Ascending aorta (tissue), 2 donors: ENCODE measurements around the gene PTPRK. TPM values are rescaled to one million over a fixed set of nuclear protein-coding genes. Genes with fewer than 3 reads are reported as not detected.

Source experiments
- DNase-seq, 2 donors: peaks; one replicate each; pipeline ENCODE4 v3.0.0-alpha.2; 2019; ENCODE audit warnings: low spot score in 2 of 2
- H3K27ac ChIP-seq, 2 donors: fragments of 200-600 bp; sonication (generic); one replicate each; pipeline ENCODE4 v1.5.1; 2016 to 2017; ENCODE audit warnings: mild to moderate bottlenecking in 1 of 2
- H3K27me3 ChIP-seq: fragments of 200-600 bp; sonication (generic); one replicate; pipeline ENCODE4 v1.5.1; 2017
- H3K36me3 ChIP-seq, 2 donors: fragments of 200-600 bp; sonication (generic); one replicate each; pipeline ENCODE4 v1.5.1; 2016
- H3K4me1 ChIP-seq, 2 donors: fragments of 200-600 bp; sonication (generic); one replicate each; pipeline ENCODE4 v1.5.1; 2016 to 2017; ENCODE audit warnings: mild to moderate bottlenecking in 1 of 2
- H3K4me3 ChIP-seq, 2 donors: fragments of 200-600 bp; sonication (generic); one replicate each; pipeline ENCODE4 v1.5.1; 2016 to 2017; ENCODE audit warnings: mild to moderate bottlenecking in 1 of 2
- H3K9me3 ChIP-seq, 2 donors: fragments of 200-600 bp; sonication (generic); one replicate each; pipeline ENCODE4 v1.5.1; 2016
- CTCF ChIP-seq, 3 experiments: fragments of 200-600 bp in 2 of 3; fragments of 450-650 bp in 1 of 3; sonication (generic) in 2 of 3; IDR thresholded peaks; one replicate each; pipeline ENCODE4 v1.5.1; 2016 to 2019; ENCODE audit warnings: antibody characterized with exemption in 3 of 3, mild to moderate bottlenecking in 1 of 3, moderate library complexity in 1 of 3
- intact Hi-C: fragments of 100-400 bp; cut with DNase I; formaldehyde crosslinking; loops from one replicate; pipeline ENCODE4 v1.15.1; 2023
- total RNA-seq: library from RNA; depleted of rRNA; stranded (reverse); fragments of >200 nt; gene quantifications from one replicate; pipeline ENCODE4 v1.1.0, GENCODE V29; 2016

Gene PTPRK
- total RNA-seq, 1 donor from 2014 or later, result 73.1 TPM

- DNase-seq, result no peak
- no peak overlapping the region for H3K27ac ChIP-seq
- no peaks in the 10 kb centered on the region for H3K9me3 ChIP-seq
- H3K4me1 ChIP-seq, result no peaks in the 10 kb centered on the region
- H3K27me3 ChIP-seq, result no peaks in the 10 kb centered on the region
- no peak for TF ChIP-seq CTCF (IDR thresholded peaks at IDR 0.05)
- intact Hi-C loops, result no loop called here
- H3K4me3 ChIP-seq, result no peak overlapping the region
- H3K36me3 ChIP-seq, result no peaks in the 10 kb centered on the region
Observed at GRCh38 chr6:128144320-128144719, 376.1 kb downstream of the PTPRK start.

DNA sequence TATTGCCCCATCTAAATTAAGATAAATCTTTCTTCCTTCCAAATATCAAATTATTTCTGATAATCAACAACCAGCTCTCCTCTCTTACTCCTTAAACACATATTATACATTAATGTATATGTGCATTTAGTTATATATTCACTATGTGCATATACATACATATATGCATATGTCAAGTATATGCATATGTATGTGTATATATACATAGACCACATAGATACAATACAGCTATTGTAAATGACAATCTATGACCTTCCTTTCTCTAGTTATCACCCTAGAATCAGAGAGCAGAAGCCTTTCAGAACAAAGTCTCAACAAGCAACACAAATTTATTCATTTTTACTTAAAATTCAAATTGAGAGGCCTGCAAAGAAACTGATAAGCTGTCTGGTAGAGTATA lies 378.5 kb downstream of the PTPRK start:
- no peak for DNase-seq
- Histone ChIP-seq H3K4me1 (no peaks in the 10 kb centered on the region), H3K4me3 (no peak overlapping the region), H3K27me3 (no peaks in the 10 kb centered on the region), H3K27ac (no peak overlapping the region), H3K9me3 (no peaks in the 10 kb centered on the region), H3K36me3 (no peaks in the 10 kb centered on the region)
- no peak for TF ChIP-seq CTCF (IDR thresholded peaks at IDR 0.05)
- intact Hi-C loops, result no loop called here

DNA sequence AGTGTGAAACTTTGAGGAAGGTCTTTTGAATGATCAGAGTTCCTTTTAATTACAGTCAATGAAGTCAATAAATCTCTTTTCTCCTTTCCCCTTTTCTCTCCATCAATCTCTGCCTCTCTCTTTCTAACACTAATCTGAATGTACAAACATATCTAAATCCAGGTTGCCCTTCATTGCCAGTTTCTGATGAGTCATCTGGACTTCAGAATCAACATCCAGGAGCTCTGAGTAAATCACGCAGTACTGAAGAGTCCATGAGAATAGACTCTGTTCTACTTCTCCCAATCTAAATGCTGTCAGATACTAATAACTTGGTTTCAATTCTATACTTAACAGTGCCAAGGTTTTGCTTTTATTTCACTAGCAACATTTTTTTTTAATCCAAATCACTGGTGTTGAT lies 380.9 kb downstream of the PTPRK start:
- no peaks in the 10 kb centered on the region for H3K27me3 ChIP-seq
- DNase-seq, result no peak
- H3K36me3 ChIP-seq, result no peaks in the 10 kb centered on the region
- H3K27ac ChIP-seq, result no peak overlapping the region
- intact Hi-C loops, result no loop called here
- no peak overlapping the region for H3K4me3 ChIP-seq
- no peaks in the 10 kb centered on the region for H3K9me3 ChIP-seq
- no peak for TF ChIP-seq CTCF (IDR thresholded peaks at IDR 0.05)
- no peaks in the 10 kb centered on the region for H3K4me1 ChIP-seq

DNA sequence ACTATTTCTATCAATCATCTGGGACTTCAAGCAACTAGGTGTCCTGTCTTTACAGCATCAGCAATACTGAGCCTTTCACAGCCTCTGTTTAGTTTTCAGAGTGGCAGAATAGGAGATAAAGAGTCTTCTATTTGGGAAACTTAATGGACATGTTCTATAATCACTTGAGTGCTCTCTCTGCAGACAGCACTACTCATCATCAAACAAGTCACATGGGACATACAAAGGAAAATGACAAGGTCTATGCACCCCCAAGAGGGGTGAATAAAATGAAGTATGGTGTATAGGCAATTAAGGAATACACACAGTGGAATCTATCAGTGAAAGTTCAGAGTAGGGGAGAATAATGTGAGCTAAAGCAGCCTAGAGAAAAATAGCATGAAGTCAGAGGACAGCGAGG lies 381.7 kb downstream of the PTPRK start:
- DNase-seq, result no peak
- no peaks in the 10 kb centered on the region for H3K27me3 ChIP-seq
- no peak overlapping the region for H3K27ac ChIP-seq
- no peak for TF ChIP-seq CTCF (IDR thresholded peaks at IDR 0.05)
- H3K9me3 ChIP-seq, result no peaks in the 10 kb centered on the region
- no peak overlapping the region for H3K4me3 ChIP-seq
- no peaks in the 10 kb centered on the region for H3K36me3 ChIP-seq
- intact Hi-C loops, result no loop called here
- no peaks in the 10 kb centered on the region for H3K4me1 ChIP-seq

DNA sequence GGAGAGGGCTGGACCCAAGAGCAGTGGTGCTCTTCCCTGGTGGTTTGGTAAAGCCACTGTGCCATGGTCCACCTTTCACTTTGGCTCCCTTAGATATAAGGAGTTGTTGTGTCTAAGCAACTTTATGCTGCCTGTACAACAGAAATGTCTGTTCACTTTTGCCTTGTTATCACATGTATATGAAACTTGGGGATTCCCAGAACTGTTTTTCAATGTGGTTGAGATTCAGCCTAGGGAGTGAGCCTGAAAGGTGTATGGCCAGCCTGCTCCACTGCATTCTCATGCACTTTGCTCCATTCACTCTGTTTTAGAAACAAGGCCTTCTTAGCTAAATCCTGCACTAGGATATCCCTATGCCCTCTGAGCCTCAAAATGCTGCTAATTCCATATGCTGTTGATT lies 385.1 kb downstream of the PTPRK start:
- Histone ChIP-seq H3K27ac (no peak overlapping the region), H3K4me1 (peaks cover 0 to 2% of the 10 kb centered on the region in 2 donors), H3K4me3 (no peak overlapping the region), H3K27me3 (no peaks in the 10 kb centered on the region), H3K36me3 (no peaks in the 10 kb centered on the region), H3K9me3 (no peaks in the 10 kb centered on the region)
- TF ChIP-seq CTCF (IDR thresholded peaks at IDR 0.05), result no peak
- intact Hi-C loops, result no loop called here
- DNase-seq, result no peak

DNA sequence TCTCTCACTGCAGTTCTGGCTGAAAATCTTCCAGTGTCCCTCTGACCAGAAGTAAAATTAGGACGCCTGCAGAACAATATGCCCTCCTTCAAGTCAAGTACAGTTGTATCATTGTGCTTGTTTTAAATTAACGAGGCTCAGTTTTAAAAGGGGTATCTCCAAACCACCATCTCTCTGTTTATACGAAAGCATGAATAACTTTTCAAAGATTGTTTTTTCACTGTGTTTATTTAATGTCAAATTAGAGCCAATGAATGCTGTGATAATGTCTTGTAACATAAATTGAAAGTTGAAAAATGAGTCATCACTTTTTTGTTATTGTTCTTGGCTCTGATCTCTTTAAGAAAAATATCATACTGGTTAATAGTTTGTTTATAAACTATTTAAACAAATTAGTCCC lies 388.8 kb downstream of the PTPRK start:
- Histone ChIP-seq H3K27ac (no peak overlapping the region), H3K4me1 (peaks cover 0 to 2% of the 10 kb centered on the region in 2 donors), H3K9me3 (no peaks in the 10 kb centered on the region), H3K36me3 (no peaks in the 10 kb centered on the region), H3K27me3 (no peaks in the 10 kb centered on the region), H3K4me3 (no peak overlapping the region)
- intact Hi-C loops, result no loop called here
- no peak for DNase-seq
- no peak for TF ChIP-seq CTCF (IDR thresholded peaks at IDR 0.05)
